Activated CD8-positive, alpha-beta memory T cell treated with anti-CD3 and anti-CD28 coated beads, Interleukin-2, amount 10 ng/mL, durations not matched to agents 7 days and 5 days (primary cell): ENCODE measurements around the gene RBMY1E. TPM values are rescaled to one million over a fixed set of nuclear protein-coding genes. Genes with fewer than 3 reads are reported as not detected.
"Not testable (repeated sequence)": the region's sequence is repeated elsewhere in the genome, so short reads cannot be mapped to it uniquely, and the experiment has no call there.

Experiments used
- ATAC-seq: fragments of 150-1000 bp; cut with Tn5 transposase; one replicate; pipeline ENCODE4 v1.10.0; 2021; ENCODE audit warnings: moderate library complexity
- CTCF ChIA-PET: fragments of 350-600 bp; sonication (Branson Sonifier 250); formaldehyde crosslinking; loops from one replicate; lab custom pipeline; 2021; ENCODE audit warnings: antibody characterized with exemption; lab: Charles Lee
- DNase-seq: peaks from one replicate; pipeline ENCODE4 v3.0.0-alpha.2; 2020
- H3K27ac Mint-ChIP-seq: one replicate; pipeline ENCODE4 v1.8.0; 2021; ENCODE audit warnings: mild to moderate bottlenecking, mixed read lengths
- H3K27me3 Mint-ChIP-seq: one replicate; pipeline ENCODE4 v1.8.0; 2021; ENCODE audit warnings: mixed read lengths
- H3K36me3 Mint-ChIP-seq: one replicate; pipeline ENCODE4 v1.8.0; 2021; ENCODE audit warnings: mild to moderate bottlenecking, mixed read lengths
- H3K4me1 Mint-ChIP-seq: one replicate; pipeline ENCODE4 v1.8.0; 2021; ENCODE audit warnings: mixed read lengths
- H3K4me3 Mint-ChIP-seq: one replicate; pipeline ENCODE4 v1.8.0; 2021; ENCODE audit warnings: mild to moderate bottlenecking, moderate library complexity, mixed read lengths
- H3K9me3 Mint-ChIP-seq: one replicate; pipeline ENCODE4 v1.8.0; 2022; ENCODE audit warnings: low read depth, mixed read lengths
- total RNA-seq, 2 experiments: library from RNA; stranded (reverse); gene quantifications; one replicate each; pipeline ENCODE4 v1.2.3, GENCODE V29; 2021

The RBMY1E gene
- total RNA-seq, result not detected

DNA sequence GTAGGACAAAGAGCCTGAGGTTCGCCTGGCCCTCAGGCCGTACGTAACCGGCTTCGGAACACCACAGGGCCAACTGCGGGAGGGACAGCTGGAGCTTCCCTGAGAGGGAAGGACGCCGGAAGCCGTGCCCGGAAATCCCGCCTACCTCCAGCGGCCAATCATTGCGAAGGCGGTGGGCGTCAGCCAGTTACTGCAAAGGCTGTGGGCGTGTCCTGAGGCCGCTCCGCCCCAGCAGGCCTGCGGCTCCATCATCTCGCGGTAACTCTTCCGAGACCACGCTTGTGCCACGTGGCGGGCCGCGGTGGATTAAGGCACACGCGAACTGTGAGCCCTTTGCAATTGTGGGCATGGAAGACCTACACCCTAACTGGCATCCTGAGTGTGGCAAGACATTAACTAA lies at the start of gene RBMY1E:
RBMY1E (minus strand) TSS at position 101 of the 400 bp plus-strand sequence. CDS start 1,978 bp downstream, outside the sequence.
- H3K4me3 Mint-ChIP-seq, H3K36me3 Mint-ChIP-seq, CTCF ChIA-PET, H3K27me3 Mint-ChIP-seq, H3K4me1 Mint-ChIP-seq, H3K9me3 Mint-ChIP-seq, DNase-seq, H3K27ac Mint-ChIP-seq, ATAC-seq: not testable (repeated sequence)

- DNase-seq, CTCF ChIA-PET, H3K27me3 Mint-ChIP-seq, ATAC-seq, H3K4me1 Mint-ChIP-seq, H3K4me3 Mint-ChIP-seq, H3K9me3 Mint-ChIP-seq, H3K36me3 Mint-ChIP-seq, H3K27ac Mint-ChIP-seq: not testable (repeated sequence)
These were observed 23.4 kb downstream of the RBMY1E start, which contains the start of gene RBMY1D for GRCh38 chrY:21894426-21894825. RBMY1D (minus strand) TSS chrY:21894526; CDS start chrY:21892513, 2,013 bp downstream.

GRCh38 chrY:21869407-21870076 lies 48.3 kb downstream of the RBMY1E start:
- CTCF ChIA-PET, DNase-seq, H3K4me3 Mint-ChIP-seq, H3K9me3 Mint-ChIP-seq, H3K27me3 Mint-ChIP-seq, ATAC-seq, H3K27ac Mint-ChIP-seq, H3K36me3 Mint-ChIP-seq, H3K4me1 Mint-ChIP-seq: not testable (repeated sequence)

Other genes starting within 250 kb of the RBMY1E start
- not detected for gene RBMY1D, start 23.5 kb downstream of the RBMY1E start, total RNA-seq